GM12865 (cell line): Measurements from ENCODE around the gene WWTR1.

Experiments used
- DNase-seq: peaks from one replicate; pipeline ENCODE4 v3.0.0; 2010; ENCODE audit warnings: low read depth
- H3K4me3 ChIP-seq: 2 replicates; pipeline ENCODE4 v1.5.1; 2011; ENCODE audit warnings: mild to moderate bottlenecking, low read depth, low read length, control low read depth
- TF ChIP-seq, protein P1 (sequence below): IDR thresholded peaks from 2 replicates; pipeline ENCODE4 v1.5.1; 2011; ENCODE audit warnings: low read length, control low read depth, low read depth, inconsistent platforms; ENCODE audit not compliant: insufficient read depth; ENCODE audit errors: missing control alignments

WWTR1 gene

DNA sequence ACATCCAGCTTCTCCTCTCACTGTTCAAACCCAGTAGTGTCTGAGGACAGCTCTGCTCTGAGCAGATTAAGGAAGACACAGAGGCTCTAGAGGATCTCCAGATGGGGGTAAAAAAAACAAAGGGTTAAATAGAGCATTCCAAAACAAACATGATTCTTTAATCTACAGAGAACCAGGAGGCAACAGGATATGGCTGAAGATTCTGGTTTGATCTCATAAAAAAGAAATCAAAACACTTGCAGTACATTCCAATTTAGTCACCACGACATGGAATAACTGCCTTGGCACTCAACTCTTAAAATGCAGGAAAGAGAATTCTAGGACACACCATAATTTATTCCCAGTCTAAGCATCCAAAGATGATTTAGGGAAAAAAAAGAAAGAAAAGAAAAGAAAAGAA lies 151.3 kb downstream of the WWTR1 start:
- no peak for DNase-seq
- H3K4me3 ChIP-seq: no peak overlapping the region
- TF ChIP-seq, protein P1, sequence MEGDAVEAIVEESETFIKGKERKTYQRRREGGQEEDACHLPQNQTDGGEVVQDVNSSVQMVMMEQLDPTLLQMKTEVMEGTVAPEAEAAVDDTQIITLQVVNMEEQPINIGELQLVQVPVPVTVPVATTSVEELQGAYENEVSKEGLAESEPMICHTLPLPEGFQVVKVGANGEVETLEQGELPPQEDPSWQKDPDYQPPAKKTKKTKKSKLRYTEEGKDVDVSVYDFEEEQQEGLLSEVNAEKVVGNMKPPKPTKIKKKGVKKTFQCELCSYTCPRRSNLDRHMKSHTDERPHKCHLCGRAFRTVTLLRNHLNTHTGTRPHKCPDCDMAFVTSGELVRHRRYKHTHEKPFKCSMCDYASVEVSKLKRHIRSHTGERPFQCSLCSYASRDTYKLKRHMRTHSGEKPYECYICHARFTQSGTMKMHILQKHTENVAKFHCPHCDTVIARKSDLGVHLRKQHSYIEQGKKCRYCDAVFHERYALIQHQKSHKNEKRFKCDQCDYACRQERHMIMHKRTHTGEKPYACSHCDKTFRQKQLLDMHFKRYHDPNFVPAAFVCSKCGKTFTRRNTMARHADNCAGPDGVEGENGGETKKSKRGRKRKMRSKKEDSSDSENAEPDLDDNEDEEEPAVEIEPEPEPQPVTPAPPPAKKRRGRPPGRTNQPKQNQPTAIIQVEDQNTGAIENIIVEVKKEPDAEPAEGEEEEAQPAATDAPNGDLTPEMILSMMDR: no peak

DNA sequence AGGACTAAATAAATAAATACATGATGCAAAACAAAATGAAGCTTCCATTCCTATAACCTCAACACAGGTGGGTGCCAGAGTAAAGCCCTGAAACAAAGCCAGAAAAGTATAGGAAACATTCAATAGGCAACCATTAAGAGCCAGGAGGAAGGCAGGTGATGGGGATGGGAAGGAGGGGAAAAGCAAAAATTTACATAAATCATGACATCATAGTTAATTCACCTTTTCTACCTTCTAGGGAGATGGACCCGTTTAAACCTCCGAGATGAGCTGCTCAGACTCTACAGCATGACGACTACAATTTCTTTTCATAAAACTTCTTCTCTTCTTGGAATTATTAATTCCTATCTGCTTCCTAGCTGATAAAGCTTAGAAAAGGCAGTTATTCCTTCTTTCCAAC lies 155.4 kb downstream of the WWTR1 start:
- DNase-seq: no peak
- TF ChIP-seq, protein P1: no peak

DNA sequence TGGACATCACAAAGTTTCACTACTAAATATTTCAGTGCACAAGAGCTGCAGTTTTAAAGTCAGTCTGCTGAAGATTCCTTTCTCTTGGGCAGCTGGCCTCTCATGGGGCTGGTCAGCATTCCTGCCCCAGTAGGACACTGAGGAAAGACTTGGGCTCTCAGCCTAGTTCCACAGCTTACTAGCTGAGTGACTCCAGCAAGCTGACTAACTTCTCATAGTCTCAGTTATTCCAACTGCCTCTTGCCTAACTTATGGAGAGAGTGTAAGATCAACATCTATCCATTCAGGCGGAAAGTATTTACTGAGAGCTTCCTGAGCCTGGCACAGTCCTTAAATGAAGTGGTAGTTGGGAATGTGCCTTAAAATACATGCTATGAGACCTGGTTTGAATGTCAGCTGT lies 156.3 kb downstream of the WWTR1 start:
- TF ChIP-seq, protein P1: no peak
- no peak for DNase-seq
- H3K4me3 ChIP-seq: no peak overlapping the region

More for the DNA sequence above, 155.4 kb downstream of the WWTR1 start:
- no peak overlapping the region for H3K4me3 ChIP-seq

DNA sequence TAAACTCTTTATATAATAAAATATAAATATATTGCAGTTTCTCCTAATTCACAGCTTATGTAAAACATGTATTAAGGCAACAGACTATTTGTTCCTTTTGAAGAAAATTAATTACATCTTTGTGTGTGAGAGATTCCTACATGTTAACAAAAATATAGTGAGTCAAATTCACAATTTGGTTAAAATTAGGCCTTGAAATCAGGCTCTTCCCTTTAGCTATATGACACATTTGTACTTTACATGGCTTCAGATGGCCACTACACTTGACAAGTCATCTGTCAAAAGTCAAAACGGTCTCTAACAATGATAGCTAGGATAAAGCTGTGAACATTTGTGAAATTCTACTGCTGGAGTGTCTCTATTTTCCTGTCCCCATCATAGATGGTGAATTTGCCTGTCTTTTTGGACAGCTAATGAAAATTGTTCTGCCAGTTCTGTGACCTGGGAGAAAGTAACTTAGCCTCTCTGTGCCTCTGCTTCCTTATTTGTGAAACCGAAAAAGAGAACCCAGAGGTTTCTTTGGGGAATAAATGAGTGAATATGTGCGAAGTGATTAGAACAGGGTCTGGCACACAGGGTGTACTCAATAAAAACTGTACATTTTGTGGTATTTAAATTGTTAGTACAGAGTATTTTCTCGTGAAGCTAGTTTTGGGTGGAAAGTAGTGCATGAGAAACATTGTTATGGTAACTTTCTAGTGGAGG lies 159.7 kb downstream of the WWTR1 start:
- no peak for DNase-seq
- TF ChIP-seq, protein P1: no peak

DNA sequence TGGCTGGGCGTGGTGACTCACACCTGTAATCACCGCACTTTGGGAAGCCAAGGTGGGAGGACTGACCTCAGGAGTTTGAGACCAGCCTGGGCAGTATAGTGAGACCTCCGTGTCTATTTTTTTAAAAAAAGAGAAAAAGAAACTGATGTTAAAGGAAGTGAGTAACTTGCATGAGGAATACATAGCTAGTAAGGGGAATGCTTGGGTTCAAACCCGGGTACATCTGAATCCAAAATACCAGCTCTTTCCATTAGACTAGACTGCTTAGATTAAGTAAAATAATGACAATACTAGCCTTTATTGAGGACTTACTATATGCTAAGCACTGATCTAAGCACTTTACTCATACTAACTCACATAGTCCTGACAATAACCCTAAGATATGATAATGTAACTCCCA lies 160.9 kb downstream of the WWTR1 start:
- no peak overlapping the region for H3K4me3 ChIP-seq
- no peak for DNase-seq
- TF ChIP-seq, protein P1: no peak

More for the DNA sequence above, 159.7 kb downstream of the WWTR1 start:
- H3K4me3 ChIP-seq: no peak overlapping the region

DNA sequence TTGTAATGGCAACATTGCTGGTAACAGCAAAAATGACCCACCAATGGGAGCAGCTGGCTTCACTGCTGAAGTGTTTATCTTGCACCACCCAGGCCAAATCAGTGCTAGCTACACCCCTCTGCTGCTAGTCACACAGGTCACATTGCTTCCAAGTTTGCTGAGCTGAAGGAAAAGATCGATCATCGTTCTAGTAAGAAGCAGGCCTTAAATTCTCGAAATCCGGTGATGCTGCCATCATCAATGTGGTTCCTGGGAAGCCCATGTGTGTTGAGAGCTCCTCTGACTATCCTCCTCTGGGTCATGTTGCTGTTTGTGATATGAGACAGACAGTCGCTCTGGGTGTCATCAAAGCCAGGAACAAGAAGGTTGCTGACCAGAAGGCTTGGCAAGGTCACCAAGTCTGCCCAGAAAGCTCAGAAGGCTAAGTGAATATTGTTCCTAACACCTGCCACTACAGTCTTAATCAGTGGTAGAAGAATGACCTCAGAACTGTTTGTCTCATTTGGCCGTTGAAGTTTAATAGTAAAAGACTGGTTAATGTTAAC lies 162.2 kb downstream of the WWTR1 start:
- DNase-seq: no peak
- H3K4me3 ChIP-seq: no peak overlapping the region
- TF ChIP-seq, protein P1: no peak
